GM23338 (cell line): ENCODE measurements around the gene ELL2. TPM values are rescaled to one million over a fixed set of nuclear protein-coding genes. Genes with fewer than 3 reads are reported as not detected.

Experiments
- ATAC-seq: fragments of 200-7000 bp; cut with Tn5 transposase; 3 replicates; pipeline ENCODE4 v1.9.1; 2020
- DNase-seq: peaks from one replicate; pipeline ENCODE4 v3.0.0-alpha.2; 2015; ENCODE audit warnings: low spot score
- H2AFZ ChIP-seq: fragments of 200-600 bp; sonication (generic); 2 replicates; pipeline ENCODE4 v1.8.0; 2016; ENCODE audit warnings: antibody characterized with exemption, mild to moderate bottlenecking, moderate library complexity
- H3F3A ChIP-seq: fragments of 200-600 bp; sonication (generic); replicated peaks from 2 replicates; pipeline ENCODE4 v1.8.0; 2017; ENCODE audit warnings: antibody characterized with exemption, mixed run types, low read depth
- H3K27ac ChIP-seq: fragments of 200-600 bp; sonication (generic); 2 replicates; pipeline ENCODE4 v1.6.1; 2016; ENCODE audit warnings: low read depth
- H3K27me3 ChIP-seq: fragments of 200-600 bp; sonication (generic); 2 replicates; pipeline ENCODE4 v1.8.0; 2016; ENCODE audit warnings: mild to moderate bottlenecking, mixed run types, moderate library complexity; ENCODE audit not compliant: insufficient read depth
- H3K36me3 ChIP-seq: fragments of 200-600 bp; sonication (generic); 2 replicates; pipeline ENCODE4 v1.8.0; 2016; ENCODE audit warnings: mild to moderate bottlenecking; ENCODE audit not compliant: insufficient read depth
- H3K4me1 ChIP-seq: fragments of 200-600 bp; sonication (generic); 2 replicates; pipeline ENCODE4 v1.8.0; 2016; ENCODE audit warnings: mild to moderate bottlenecking, moderate library complexity; ENCODE audit not compliant: insufficient read depth
- H3K4me2 ChIP-seq: fragments of 200-600 bp; sonication (generic); 2 replicates; pipeline ENCODE4 v1.7.1; 2017; ENCODE audit warnings: mixed run types
- H3K4me3 ChIP-seq: fragments of 200-600 bp; sonication (generic); 2 replicates; pipeline ENCODE4 v1.6.1; 2016; ENCODE audit warnings: mixed run types
- H3K79me2 ChIP-seq: fragments of 200-600 bp; sonication (generic); replicated peaks from 2 replicates; pipeline ENCODE4 v1.8.0; 2017; ENCODE audit warnings: mild to moderate bottlenecking; ENCODE audit not compliant: insufficient read depth
- H3K9me2 ChIP-seq: fragments of 200-600 bp; sonication (generic); 2 replicates; pipeline ENCODE4 v1.8.0; 2017; ENCODE audit not compliant: insufficient read depth
- H4K20me1 ChIP-seq: fragments of 200-600 bp; sonication (generic); replicated peaks from 2 replicates; pipeline ENCODE4 v1.8.0; 2017; ENCODE audit warnings: mild to moderate bottlenecking; ENCODE audit not compliant: insufficient read depth
- H3K27ac Mint-ChIP-seq: 2 replicates; pipeline ENCODE4 v1.8.0; 2020; ENCODE audit warnings: inconsistent platforms, mild to moderate bottlenecking, moderate library complexity, mixed read lengths
- H3K27me3 Mint-ChIP-seq: 3 replicates; pipeline ENCODE4 v1.8.0; 2022; ENCODE audit warnings: low read depth, mild to moderate bottlenecking, moderate library complexity, mixed read lengths, inconsistent platforms; ENCODE audit not compliant: insufficient read depth, poor library complexity
- H3K36me3 Mint-ChIP-seq: 3 replicates; pipeline ENCODE4 v1.8.0; 2021; ENCODE audit warnings: low read depth, mild to moderate bottlenecking, inconsistent platforms, moderate library complexity, mixed read lengths
- H3K4me1 Mint-ChIP-seq: 3 replicates; pipeline ENCODE4 v1.8.0; 2020; ENCODE audit warnings: mild to moderate bottlenecking, inconsistent platforms, mixed read lengths
- H3K4me3 Mint-ChIP-seq: 3 replicates; pipeline ENCODE4 v1.8.0; 2021; ENCODE audit warnings: moderate library complexity, mild to moderate bottlenecking, inconsistent platforms, mixed read lengths
- H3K9me3 Mint-ChIP-seq: 3 replicates; pipeline ENCODE4 v1.8.0; 2020; ENCODE audit warnings: moderate library complexity, mild to moderate bottlenecking, inconsistent platforms, mixed read lengths
- CREB1 ChIP-seq: fragments of 250-450 bp; sonication (Bioruptor Pico); IDR thresholded peaks from 2 replicates; pipeline ENCODE4 v1.5.0; 2020; ENCODE audit warnings: low read depth, mild to moderate bottlenecking, moderate library complexity
- EZH2 ChIP-seq: fragments of 200-600 bp; sonication (generic); IDR thresholded peaks from one replicate; pipeline ENCODE4 v1.8.0; 2017; ENCODE audit warnings: antibody characterized with exemption, mild to moderate bottlenecking, low read depth; ENCODE audit not compliant: unreplicated experiment
- EZH2phosphoT487 ChIP-seq: fragments of 200-600 bp; sonication (generic); IDR thresholded peaks from one replicate; pipeline ENCODE4 v1.8.1; 2018; ENCODE audit warnings: antibody characterized with exemption; ENCODE audit not compliant: unreplicated experiment
- JUNB ChIP-seq: IDR thresholded peaks from one replicate; pipeline ENCODE4 v1.6.1; 2016; ENCODE audit warnings: antibody characterized with exemption; ENCODE audit not compliant: unreplicated experiment
- POLR2AphosphoS5 ChIP-seq: IDR thresholded peaks from 2 replicates; pipeline ENCODE4 v1.6.1; 2016; ENCODE audit warnings: antibody characterized with exemption, low read depth
- STAT1 ChIP-seq: IDR thresholded peaks from one replicate; pipeline ENCODE4 v1.6.1; 2016; ENCODE audit warnings: antibody characterized with exemption; ENCODE audit not compliant: unreplicated experiment
- ZNF114 ChIP-seq: fragments of 250-450 bp; sonication (Bioruptor Pico); IDR thresholded peaks from 2 replicates; pipeline ENCODE4 v1.5.0; 2020; ENCODE audit warnings: mild to moderate bottlenecking, moderate library complexity
- ZNF331 ChIP-seq: fragments of 250-450 bp; sonication (Bioruptor Pico); IDR thresholded peaks from 2 replicates; pipeline ENCODE4 v1.5.0; 2020; ENCODE audit warnings: low read depth, mild to moderate bottlenecking, moderate library complexity
- polyA plus RNA-seq: library from polyadenylated mRNA; unstranded; fragments of >200 nt; fragmentation: Nextera tagmentation; extraction: Ambion mirVana; gene quantifications from 2 replicates; pipeline ENCODE4 v1.2.1, GENCODE V29; 2016
- total RNA-seq: library from RNA; depleted of rRNA; stranded (reverse); fragments of >200 nt; shearing (Covaris generic); gene quantifications from 2 replicates; pipeline ENCODE4 v1.2.3, GENCODE V29; 2014
- TF ChIP-seq, protein P1 (sequence below): IDR thresholded peaks from 2 replicates; pipeline ENCODE4 v1.6.1; 2016; ENCODE audit warnings: antibody characterized with exemption
- TF ChIP-seq, protein P2 (sequence below): fragments of 250-450 bp; sonication (Bioruptor Pico); IDR thresholded peaks from 2 replicates; pipeline ENCODE4 v1.5.0; 2020; ENCODE audit warnings: mild to moderate bottlenecking, moderate library complexity
- TF ChIP-seq, protein P3 (sequence below), 2 experiments: fragments of 200-600 bp in 1 of 2; sonication (generic) in 1 of 2; conservative IDR thresholded peaks; 2 replicates each; pipeline versions ENCODE4 v1.5.1 to v1.6.1; 2016 to 2017; ENCODE audit warnings: antibody characterized with exemption in 2 of 2, low read depth in 2 of 2, mild to moderate bottlenecking in 2 of 2, moderate library complexity in 1 of 2

The ELL2 gene
- total and polyA plus RNA-seq, 2 experiments from 2014 or later, result 7.4 to 32.6 TPM

DNA sequence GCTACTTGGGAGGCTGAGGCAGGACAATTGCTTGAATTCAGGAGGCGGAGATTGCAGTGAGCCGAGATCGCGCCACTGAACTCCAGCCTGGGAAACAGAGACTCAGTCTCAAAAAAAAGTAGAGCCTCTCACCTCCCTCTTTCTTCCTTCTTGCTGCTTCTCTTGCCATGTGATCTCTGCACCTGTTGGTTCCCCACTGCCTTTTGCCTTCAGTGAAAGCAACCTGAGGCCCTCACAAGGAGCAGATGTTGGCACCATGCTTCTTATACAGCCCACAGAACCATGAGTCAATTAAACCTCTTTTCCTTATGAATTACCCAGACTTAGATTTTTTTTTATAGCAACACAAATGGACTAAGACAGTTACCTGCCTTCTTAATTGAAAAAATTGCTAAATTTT is 93.5 kb downstream of the ELL2 start (continued):
- TF ChIP-seq, protein P1, sequence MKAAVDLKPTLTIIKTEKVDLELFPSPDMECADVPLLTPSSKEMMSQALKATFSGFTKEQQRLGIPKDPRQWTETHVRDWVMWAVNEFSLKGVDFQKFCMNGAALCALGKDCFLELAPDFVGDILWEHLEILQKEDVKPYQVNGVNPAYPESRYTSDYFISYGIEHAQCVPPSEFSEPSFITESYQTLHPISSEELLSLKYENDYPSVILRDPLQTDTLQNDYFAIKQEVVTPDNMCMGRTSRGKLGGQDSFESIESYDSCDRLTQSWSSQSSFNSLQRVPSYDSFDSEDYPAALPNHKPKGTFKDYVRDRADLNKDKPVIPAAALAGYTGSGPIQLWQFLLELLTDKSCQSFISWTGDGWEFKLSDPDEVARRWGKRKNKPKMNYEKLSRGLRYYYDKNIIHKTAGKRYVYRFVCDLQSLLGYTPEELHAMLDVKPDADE, result no peak

DNA sequence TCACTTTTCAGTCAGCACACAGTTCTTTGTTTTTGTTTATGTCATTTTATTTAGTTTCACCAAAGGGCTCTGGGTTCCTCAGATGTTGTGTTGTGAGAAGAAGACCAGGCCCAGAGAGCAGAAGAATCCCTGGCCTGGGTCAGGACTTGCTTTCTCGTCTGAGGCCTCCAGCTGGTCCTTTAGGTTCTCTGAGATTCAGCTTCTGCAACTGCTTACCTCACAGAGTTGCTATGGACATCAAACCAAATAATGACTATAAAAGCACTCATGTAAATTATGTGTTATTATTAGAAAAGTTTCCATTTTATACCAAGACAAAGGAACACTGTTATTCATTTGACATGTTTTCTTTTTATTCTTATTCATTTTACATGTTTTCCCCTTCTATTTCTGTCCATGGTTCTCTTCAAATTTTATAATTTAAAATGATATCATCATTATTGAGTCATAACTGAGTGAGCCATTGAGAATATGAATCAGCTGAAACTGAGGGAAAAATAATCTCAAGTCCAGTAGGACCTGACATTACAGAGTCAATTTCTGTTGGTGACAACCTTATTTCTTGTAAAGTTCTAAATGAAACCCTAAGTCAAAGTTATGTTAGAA is 95.1 kb downstream of the ELL2 start:
- no peak overlapping the region for H3K27ac Mint-ChIP-seq
- no peak for ATAC-seq

More for the DNA sequence above, 95.1 kb downstream of the ELL2 start:
- H3K27me3 Mint-ChIP-seq, result no peaks in the 10 kb centered on the region
- Histone ChIP-seq H3K9me2 (peaks cover 3% of the 10 kb centered on the region), H3K27ac (no peak overlapping the region), H3F3A (no peaks in the 10 kb centered on the region), H3K4me1 (no peaks in the 10 kb centered on the region), H3K4me3 (no peak overlapping the region), H3K4me2 (no peak overlapping the region), H3K79me2 (no peaks in the 10 kb centered on the region), H2AFZ (no peak overlapping the region), H3K27me3 (no peaks in the 10 kb centered on the region), H4K20me1 (no peaks in the 10 kb centered on the region), H3K36me3 (no peaks in the 10 kb centered on the region)
- H3K9me3 Mint-ChIP-seq, result no peaks in the 10 kb centered on the region
- no peaks in the 10 kb centered on the region for H3K36me3 Mint-ChIP-seq
- TF ChIP-seq ZNF331 (CRISPR knock-in tag) (no peak), POLR2AphosphoS5 (no peak), EZH2phosphoT487 (no peak), ZNF114 (CRISPR knock-in tag) (no peak), CREB1 (no peak), STAT1 (no peak), JUNB (no peak), EZH2 (no peak)
- TF ChIP-seq, protein P2, sequence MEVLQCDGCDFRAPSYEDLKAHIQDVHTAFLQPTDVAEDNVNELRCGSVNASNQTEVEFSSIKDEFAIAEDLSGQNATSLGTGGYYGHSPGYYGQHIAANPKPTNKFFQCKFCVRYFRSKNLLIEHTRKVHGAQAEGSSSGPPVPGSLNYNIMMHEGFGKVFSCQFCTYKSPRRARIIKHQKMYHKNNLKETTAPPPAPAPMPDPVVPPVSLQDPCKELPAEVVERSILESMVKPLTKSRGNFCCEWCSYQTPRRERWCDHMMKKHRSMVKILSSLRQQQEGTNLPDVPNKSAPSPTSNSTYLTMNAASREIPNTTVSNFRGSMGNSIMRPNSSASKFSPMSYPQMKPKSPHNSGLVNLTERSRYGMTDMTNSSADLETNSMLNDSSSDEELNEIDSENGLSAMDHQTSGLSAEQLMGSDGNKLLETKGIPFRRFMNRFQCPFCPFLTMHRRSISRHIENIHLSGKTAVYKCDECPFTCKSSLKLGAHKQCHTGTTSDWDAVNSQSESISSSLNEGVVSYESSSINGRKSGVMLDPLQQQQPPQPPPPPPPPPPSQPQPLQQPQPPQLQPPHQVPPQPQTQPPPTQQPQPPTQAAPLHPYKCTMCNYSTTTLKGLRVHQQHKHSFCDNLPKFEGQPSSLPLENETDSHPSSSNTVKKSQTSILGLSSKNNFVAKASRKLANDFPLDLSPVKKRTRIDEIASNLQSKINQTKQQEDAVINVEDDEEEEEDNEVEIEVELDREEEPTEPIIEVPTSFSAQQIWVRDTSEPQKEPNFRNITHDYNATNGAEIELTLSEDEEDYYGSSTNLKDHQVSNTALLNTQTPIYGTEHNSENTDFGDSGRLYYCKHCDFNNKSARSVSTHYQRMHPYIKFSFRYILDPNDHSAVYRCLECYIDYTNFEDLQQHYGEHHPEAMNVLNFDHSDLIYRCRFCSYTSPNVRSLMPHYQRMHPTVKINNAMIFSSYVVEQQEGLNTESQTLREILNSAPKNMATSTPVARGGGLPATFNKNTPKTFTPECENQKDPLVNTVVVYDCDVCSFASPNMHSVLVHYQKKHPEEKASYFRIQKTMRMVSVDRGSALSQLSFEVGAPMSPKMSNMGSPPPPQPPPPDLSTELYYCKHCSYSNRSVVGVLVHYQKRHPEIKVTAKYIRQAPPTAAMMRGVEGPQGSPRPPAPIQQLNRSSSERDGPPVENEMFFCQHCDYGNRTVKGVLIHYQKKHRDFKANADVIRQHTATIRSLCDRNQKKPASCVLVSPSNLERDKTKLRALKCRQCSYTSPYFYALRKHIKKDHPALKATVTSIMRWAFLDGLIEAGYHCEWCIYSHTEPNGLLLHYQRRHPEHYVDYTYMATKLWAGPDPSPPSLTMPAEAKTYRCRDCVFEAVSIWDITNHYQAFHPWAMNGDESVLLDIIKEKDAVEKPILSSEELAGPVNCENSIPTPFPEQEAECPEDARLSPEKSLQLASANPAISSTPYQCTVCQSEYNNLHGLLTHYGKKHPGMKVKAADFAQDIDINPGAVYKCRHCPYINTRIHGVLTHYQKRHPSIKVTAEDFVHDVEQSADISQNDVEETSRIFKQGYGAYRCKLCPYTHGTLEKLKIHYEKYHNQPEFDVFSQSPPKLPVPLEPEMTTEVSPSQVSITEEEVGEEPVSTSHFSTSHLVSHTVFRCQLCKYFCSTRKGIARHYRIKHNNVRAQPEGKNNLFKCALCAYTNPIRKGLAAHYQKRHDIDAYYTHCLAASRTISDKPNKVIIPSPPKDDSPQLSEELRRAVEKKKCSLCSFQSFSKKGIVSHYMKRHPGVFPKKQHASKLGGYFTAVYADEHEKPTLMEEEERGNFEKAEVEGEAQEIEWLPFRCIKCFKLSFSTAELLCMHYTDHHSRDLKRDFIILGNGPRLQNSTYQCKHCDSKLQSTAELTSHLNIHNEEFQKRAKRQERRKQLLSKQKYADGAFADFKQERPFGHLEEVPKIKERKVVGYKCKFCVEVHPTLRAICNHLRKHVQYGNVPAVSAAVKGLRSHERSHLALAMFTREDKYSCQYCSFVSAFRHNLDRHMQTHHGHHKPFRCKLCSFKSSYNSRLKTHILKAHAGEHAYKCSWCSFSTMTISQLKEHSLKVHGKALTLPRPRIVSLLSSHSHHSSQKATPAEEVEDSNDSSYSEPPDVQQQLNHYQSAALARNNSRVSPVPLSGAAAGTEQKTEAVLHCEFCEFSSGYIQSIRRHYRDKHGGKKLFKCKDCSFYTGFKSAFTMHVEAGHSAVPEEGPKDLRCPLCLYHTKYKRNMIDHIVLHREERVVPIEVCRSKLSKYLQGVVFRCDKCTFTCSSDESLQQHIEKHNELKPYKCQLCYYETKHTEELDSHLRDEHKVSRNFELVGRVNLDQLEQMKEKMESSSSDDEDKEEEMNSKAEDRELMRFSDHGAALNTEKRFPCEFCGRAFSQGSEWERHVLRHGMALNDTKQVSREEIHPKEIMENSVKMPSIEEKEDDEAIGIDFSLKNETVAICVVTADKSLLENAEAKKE (CRISPR knock-in tag), result no peak
- TF ChIP-seq, protein P1, result no peak
- TF ChIP-seq, protein P3, sequence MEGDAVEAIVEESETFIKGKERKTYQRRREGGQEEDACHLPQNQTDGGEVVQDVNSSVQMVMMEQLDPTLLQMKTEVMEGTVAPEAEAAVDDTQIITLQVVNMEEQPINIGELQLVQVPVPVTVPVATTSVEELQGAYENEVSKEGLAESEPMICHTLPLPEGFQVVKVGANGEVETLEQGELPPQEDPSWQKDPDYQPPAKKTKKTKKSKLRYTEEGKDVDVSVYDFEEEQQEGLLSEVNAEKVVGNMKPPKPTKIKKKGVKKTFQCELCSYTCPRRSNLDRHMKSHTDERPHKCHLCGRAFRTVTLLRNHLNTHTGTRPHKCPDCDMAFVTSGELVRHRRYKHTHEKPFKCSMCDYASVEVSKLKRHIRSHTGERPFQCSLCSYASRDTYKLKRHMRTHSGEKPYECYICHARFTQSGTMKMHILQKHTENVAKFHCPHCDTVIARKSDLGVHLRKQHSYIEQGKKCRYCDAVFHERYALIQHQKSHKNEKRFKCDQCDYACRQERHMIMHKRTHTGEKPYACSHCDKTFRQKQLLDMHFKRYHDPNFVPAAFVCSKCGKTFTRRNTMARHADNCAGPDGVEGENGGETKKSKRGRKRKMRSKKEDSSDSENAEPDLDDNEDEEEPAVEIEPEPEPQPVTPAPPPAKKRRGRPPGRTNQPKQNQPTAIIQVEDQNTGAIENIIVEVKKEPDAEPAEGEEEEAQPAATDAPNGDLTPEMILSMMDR (conservative IDR thresholded peaks at IDR 0.05; ENCODE audit: low read depth in 2 of 2), result no peak
- no peak for DNase-seq
- peaks cover 8% of the 10 kb centered on the region for H3K4me1 Mint-ChIP-seq
- no peak overlapping the region for H3K4me3 Mint-ChIP-seq
